Daoy (cell line): Measurements from ENCODE around the gene TMEM109. TPM values are rescaled to one million over a fixed set of nuclear protein-coding genes. Genes with fewer than 3 reads are reported as not detected.

Source experiments
- DNase-seq: peaks from one replicate; pipeline ENCODE4 v3.0.0-alpha.2; 2015; ENCODE audit warnings: low read depth
- total RNA-seq: library from RNA; depleted of rRNA; stranded (reverse); fragments of >200 nt; shearing (Covaris generic); gene quantifications from 2 replicates; pipeline ENCODE4 v1.2.3, GENCODE V29; 2014

The TMEM109 gene
- total RNA-seq, 1 experiment from 2014 or later, result 54.5 TPM

DNA sequence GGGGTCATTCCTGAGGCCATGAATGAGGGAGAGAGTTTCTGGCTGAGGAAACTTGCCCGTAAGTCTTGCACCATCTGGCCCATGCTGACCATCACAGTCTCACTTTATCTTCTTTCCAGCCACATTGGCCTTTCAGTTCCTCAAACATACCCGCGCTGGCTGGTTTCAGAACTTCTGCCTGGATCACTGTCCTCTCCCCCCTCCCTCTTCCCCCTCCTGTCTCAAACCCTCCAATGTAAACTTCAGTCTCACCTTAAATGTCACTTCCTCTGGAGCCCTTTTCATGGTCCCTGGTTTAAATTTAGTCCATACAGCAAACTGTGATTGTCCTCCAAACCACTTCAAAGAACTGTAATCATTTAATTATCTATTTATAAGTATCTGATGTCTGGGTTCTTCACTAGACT is 3.7 kb upstream of the TMEM109 start:
- no peak for DNase-seq

- DNase-seq, result no peak
These were observed 3.1 kb upstream of the TMEM109 start for GRCh38 chr11:60910711-60911380.

DNA sequence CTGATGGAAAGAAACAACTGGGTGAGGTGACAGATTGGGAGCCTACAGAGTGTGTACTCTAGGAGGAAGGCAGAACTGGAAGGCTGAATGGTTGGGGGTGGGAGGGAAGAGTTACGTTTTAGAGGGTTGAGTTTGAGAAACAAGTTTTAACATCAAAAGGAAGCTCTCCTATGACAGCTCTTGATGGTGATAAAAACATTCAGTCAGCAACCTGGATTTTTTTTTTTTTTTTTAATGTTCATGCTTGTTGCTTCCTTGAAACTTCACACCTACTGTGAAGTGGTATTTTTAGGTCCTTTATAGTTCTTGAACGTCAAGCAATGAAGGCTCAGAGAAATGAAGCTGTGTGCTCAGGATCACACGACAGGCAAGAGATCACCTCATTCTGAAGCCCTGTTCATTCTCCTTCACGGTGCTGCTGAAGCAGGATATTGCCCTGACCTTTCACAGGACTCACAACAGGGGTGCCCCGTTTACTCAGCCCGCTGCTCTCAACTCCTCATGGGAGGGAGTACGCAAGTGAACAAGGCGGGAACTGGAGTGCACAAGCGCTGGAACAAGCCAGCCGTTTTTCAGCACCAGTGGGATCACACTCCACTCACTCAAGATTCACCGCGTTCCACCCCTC is 1.6 kb upstream of the TMEM109 start:
- DNase-seq, result no peak

GRCh38 chr11:60912851-60913528 is 968 bp upstream of the TMEM109 start:
- DNase-seq, result no peak

DNA sequence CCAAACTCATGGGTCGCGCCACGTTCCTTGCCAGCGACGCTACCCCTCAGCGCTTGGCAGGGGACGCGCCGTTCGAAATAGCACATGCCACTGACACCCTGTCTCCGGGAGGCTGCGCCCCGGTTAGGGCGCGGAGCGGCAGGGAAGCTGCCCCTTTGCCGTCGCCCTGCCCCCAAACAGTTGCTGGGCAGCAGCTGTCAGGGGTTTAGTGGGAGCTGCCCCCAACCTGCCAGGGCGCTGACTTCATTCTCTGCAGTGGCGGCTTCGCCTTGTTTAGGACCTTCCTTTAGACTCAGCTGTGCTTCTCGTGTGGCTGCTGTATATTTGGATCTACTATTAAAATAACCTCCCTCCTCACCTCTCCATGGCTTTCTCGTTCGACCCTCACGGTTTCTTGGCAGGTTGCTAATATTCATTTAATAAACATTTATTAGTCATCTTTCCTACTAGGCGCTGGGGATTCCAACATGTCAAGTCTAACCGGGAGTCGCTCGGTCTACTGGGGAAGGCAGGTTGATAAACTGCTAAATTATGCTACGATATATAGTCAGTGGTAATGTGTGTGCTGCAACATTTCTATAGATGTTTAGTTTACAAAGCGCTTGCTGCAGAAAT is 782 bp downstream of the TMEM109 start:
- peak; percentile 50 for DNase-seq

GRCh38 chr11:60915248-60915914 is 1.4 kb downstream of the TMEM109 start:
- DNase-seq, result peak; percentile 81

DNA sequence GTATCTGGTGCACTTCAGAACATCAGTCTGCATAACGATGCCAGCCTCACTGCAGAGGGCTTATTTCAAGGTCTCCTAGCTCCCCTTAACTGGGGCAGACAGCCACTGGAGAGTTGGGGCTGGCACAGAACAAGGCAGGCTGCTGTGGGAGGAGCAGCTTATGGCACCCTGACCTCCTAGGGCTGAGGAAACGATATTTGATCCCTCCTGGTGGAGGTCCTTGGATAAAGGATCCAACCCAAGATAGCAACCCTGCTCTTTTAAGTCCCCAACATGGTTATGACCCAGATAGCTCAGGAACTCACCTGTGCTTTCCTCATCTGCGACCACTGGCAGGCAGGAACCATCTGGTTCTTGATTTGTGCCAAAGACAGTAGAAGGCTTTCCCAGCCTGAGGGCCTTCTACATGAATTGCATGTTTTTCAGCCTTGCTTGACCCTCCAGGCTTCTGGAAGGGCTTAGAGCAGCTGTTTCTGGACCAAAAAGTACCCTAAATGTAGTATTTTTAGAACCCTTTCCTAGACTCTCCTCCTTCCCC is 2.8 kb downstream of the TMEM109 start:
- DNase-seq, result no peak

DNA sequence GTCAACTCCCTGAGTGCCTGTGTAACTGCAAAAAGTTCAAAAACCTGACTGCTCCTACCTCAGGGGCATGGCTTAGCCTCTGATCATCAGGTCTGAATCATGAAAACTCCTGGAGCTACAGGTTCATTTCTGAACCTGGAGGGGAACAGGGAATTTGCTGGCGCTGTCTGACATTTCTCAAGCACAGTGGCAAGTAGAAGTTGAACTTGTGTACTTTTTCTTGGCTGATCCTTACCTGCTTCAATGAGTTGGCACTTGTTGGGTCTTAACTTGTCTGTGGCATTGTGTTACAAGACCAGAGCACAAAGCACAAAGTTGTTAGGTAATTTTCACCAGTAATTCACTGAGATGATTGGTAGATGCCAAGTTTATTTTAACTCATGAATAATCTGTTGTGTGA is 3.3 kb downstream of the TMEM109 start:
- no peak for DNase-seq

- no peak for DNase-seq
These were observed 4.4 kb downstream of the TMEM109 start for GRCh38 chr11:60918251-60918938.

DNA sequence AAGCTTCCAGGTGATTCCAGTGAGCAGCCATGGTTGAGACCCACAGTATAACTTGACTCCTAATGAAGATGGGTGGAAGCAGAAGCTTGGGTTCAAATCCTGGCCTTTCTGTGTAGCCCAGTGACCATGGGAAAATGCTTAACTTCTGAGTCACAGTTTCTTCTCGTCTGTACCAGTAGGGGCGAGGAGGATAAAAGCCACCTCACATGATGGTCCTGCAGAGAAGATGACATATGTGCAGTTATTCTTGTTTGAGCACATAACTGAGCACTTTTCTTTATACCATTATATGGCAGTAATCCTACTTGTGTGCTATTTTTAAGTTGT is 4.9 kb downstream of the TMEM109 start:
- peak; percentile 27 for DNase-seq

- no peak for DNase-seq
These were observed 5.4 kb downstream of the TMEM109 start for GRCh38 chr11:60919320-60919719.

GRCh38 chr11:60919956-60920355 is 6.0 kb downstream of the TMEM109 start:
- no peak for DNase-seq

DNA sequence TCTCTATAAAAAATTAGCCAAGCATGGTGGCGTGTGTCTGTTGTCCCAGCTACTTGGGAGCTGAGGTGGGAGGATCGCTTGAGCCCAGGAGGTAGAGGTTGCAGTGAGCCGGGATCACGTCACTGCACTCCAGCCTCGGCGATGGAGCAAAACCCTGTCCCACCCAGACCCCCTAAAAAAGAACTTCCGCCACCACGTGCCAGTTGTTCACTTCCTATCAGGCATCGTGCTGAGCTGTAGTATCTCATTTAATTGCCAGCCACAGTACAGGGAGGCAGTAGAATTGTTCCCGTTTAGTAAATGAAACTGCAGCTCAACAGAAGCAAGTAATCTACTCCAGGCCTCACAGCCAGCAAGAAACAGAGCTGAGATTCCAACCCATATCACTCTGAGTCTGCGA is 7.3 kb downstream of the TMEM109 start:
- no peak for DNase-seq

- no peak for DNase-seq
These were observed 7.9 kb downstream of the TMEM109 start for GRCh38 chr11:60921777-60922335.

GRCh38 chr11:60922906-60923305 is 8.9 kb downstream of the TMEM109 start:
- no peak for DNase-seq

DNA sequence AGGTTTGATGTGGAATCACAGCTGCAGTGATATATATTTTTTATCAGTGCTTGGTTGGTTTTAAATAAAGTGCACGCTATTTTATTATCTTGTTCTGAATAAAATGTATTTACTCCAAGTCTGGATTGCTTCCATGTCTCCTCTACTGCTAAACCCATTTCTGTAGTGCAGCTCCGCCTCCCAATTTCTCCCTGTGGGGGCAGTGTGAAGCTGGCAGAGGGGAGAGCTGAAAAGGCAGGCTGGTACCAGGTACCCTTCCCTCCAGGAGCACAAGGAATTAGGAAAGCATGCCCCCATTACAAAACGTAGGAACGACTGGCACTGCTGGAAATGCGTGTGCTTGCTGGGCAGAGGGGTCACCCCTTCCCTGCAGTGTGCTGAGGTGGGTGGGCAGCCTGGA is 9.4 kb downstream of the TMEM109 start:
- no peak for DNase-seq

DNA sequence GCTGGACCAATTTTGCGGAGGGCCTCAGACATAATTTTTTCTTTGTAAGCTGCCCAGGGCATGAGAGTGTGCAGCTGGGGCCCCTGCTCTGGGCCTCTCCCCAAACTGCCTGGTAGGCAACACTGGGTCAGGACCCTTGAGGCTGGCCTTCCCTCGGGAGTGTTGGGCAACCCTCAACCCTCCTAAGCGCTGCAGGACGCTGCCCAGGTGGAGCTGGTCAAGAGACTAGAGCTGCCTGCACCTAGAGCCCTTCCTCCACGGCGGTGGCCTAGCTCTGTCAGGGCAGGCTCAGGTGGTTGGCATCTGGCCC is 9.8 kb downstream of the TMEM109 start:
- DNase-seq, result no peak

GRCh38 chr11:60924110-60924905 is 10.3 kb downstream of the TMEM109 start, which contains the start of gene TMEM132A:
TSS of gene TMEM132A (plus strand) at chr11:60924460. CDS start at chr11:60924634, 174 bp downstream.
- peak; percentile 85 for DNase-seq

DNA sequence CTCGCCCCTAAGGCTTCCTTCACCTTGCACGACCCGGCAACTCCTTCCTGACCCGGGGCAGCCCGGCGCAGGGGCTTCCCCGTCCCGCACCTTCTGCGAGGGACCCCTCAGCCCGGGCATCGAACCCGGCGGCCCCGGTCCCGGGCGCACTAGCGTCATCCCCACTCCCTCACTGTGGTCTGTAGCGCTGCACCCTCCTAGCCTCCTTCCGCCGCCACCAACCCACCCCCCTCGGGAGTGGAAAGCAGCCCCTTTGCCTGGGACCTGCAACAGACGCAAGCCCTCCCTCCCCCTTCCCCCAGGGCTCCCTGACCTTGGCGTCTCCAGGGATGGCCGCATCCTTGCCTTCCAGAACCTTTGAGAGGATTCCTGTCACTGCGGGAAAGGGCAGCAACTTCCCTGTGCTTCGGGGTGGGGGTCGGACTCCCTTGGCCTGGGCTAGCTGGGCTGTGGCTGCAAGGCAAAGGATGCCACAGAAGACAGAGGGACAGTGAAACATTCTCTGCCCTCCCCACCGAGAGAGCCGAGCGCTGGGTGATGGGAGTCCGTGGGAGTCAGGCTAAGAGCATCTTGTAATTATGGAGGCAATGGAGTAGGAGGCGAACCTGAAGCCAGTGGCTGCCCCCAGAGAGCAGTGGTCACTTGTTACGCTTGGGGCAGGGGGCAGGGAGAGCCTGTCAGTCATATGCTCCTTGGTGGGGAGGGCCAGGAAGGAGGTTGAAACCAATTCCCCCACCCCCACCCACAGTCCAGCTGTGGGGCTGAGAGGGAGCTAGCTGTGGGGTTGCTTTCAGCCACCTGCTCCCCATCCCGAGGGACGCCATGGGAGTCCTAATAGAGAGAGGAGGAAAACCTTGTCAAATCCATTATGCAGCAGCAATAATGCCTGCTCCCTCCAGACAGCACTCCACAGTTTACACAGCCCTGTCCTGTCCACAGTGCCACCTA is 11.2 kb downstream of the TMEM109 start:
- peak; percentile 20 for DNase-seq
